Measurements from ENCODE around the gene C6orf120. TPM values are rescaled to one million over a fixed set of nuclear protein-coding genes. Genes with fewer than 3 reads are reported as not detected.

Gene C6orf120
- total and polyA plus RNA-seq, 2 of the 13 experiments (the other 11 are each of a cell fraction or from before 2014, with no cell fraction given) = 21.7 to 29.9 TPM

GRCh38 chr6:169724494-169725124 lies 22.7 kb downstream of the C6orf120 start, which contains the start of gene PHF10 (continued):
- TF ChIP-seq ARID4A (CRISPR knock-in tag; IDR thresholded peaks at IDR 0.05; ENCODE audit: borderline replicate concordance) (peak; percentile 90), ZNF318 (CRISPR knock-in tag; IDR thresholded peaks at IDR 0.05) (no peak), HCFC1 (IDR thresholded peaks at IDR 0.05; ENCODE audit: low read depth, low read length) (peak; percentile 4; the same call in 1 of the 2 replicates), CENPX (CRISPR knock-in tag; IDR thresholded peaks at IDR 0.05) (no peak), RCOR2 (CRISPR knock-in tag; IDR thresholded peaks at IDR 0.05) (no peak), CC2D1A (CRISPR knock-in tag; IDR thresholded peaks at IDR 0.05) (0 out of 2 replicates have a peak, but pooled peaks have one; percentile 26), ZNF710 (CRISPR knock-in tag; IDR thresholded peaks at IDR 0.05; ENCODE audit: borderline replicate concordance) (peak; percentile 94), SATB2 (CRISPR knock-in tag; IDR thresholded peaks at IDR 0.05) (peak; percentile 85), TAF1 (CRISPR knock-in tag; IDR thresholded peaks at IDR 0.05) (peak; percentile 90), ZNF709 (CRISPR knock-in tag; IDR thresholded peaks at IDR 0.05) (peak; percentile 94), NFE2L2 (IDR thresholded peaks at IDR 0.05; ENCODE audit: low read length) (no peak), ZKSCAN1 (IDR thresholded peaks at IDR 0.05; ENCODE audit: low read length) (no peak)
